Myocyte (in vitro differentiated cells): Measurements from ENCODE around the gene ANKRD23. TPM values are rescaled to one million over a fixed set of nuclear protein-coding genes. Genes with fewer than 3 reads are reported as not detected.

Source experiments
- DNase-seq: peaks from one replicate; pipeline ENCODE4 v3.0.0-alpha.2; 2012; ENCODE audit warnings: low read depth
- total RNA-seq: library from RNA; depleted of rRNA; stranded (reverse); fragments of >200 nt; gene quantifications from 2 replicates; pipeline ENCODE4 v1.2.3, GENCODE V29; 2014

Gene ANKRD23
- total RNA-seq, 1 donor from 2014 or later: 4.3 TPM

DNA sequence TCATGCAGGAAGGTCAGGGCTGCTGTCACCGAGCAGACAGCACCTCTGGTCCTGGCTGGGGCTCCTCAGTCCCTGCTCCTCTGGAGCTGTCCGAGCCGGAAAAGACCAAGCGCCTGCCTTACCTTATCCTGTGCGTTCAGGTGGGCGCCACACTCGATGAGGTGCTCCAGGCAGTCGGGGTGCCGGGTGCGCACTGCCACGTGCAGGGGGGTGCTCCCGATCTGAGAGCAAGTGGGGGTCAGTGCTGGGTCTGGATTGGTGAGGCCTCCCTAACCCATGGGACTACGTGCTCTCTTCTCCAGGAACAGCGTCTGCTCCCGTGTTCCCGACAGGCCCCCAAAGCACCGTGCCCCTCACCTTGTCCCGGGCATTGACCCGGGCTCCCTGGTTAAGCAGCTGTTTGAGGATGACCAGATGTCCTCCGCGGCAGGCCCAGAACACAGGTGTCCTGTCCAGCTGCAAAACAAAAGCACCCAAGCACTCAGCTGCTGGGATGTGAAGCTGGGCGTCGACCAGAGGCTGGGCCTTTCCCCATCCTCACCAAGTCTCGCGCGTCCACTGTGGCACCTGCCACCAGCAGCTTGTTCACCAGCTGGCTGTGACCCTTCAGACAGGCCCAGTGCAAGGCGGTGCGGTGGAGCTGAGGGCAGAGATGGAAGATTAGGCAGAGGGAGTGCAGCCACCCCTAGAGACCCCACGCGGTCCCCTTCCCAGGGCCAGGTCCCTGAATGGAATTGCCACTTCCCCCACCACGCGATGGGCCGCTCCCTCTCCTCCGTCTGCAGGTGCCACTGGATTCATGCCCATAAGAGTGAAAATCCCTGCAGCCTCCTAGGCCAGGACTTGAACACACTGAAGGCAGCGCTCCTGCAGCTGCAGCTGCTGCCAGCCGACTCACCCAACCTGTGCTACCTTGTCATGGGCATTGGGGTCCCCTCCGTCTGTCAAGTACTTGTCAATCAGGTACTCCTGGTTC is 3.7 kb downstream of the ANKRD23 start:
- no peak for DNase-seq

DNA sequence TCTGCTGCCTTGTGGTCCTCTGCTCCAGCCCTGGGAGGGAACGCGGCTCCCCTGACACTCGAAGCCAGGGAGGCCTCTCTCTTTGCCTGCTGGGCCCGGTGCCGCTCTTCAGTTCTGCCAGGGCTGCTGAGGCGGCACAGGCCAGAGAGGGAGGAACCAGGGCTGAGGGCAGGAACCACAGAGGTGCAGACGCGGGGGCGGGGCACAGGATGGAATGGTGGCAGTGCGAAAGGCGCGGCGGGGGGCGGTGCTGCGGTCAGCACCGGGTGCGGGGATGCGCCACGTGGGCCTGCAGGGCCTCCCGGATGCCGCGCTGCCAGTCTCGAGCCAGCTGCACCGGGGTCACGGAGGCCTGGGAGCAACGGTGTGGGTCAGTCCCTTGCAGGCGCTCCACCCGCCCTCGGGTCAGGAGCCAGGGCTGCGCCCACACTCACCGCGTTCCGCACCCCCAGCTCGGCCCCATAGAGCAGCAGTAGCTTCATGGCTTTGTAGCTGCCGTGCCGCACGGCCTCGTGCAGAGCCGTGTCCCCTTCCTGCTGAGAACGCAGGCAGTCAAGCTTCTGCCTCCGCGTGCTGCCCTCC is 4.4 kb downstream of the ANKRD23 start:
- DNase-seq: no peak

DNA sequence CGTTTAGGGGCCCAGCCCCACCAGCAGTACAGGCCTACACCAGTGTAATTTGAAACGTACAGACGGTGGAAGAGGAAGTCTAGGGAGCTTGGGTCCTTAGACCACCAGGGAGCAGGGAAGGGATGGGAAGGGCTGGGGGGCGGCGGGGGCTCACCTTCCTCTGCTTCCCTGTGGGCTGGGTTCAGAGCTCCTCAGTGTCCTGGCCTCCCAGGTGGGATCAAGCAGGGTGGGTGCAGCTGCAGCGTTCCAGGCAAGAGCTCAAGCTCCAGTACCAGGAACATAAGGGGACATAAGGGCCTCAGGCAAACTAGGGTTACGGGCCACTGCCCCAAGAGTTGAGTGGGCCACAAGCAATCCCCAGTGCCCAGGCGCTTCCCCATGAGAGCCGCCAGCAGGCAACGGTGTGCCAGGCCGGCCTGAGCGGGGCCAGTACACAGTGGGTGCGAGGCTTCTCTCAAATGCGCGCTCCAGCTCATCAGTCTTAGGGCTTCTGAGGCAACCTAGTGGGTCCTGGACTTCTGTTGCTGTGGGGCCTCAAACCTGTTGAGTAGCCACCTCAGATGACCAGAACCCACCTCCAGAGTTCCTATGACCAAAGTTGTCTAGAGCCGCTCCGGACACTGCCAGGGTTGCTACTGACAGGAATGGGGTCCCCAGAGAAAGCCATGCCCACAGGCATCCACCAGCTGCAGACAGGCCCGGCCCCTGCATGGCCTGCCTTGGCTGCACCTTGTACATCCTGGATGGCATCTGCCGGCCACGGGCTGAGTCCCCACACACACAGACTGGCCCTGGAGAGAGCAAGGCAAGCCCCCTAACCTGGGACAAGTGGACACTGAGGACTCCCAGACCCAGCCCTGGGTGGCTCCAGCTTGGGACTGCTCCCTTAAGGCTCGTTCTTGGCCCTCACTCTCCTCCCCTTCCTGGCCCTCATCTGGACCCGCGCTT is 5.2 kb downstream of the ANKRD23 start:
- DNase-seq: no peak

DNA sequence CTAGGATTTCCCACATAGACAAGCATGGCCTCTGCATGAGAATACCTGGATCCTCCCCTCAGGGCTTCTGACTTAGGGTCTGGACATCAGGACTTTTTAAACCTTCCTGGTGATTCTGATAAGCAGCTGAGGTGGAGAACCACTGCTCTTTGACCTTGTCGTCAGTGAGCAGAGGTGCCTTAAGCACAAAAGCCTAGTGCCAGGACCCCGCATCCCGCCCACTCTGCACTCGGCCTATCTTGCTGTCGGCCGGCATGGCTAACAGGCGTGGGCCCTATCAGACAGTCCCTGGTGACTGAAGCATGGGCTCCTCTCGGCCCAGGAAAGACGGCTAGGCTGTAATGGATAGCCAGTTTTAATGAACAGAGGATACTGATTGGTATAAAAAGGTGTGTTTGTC is 6.2 kb downstream of the ANKRD23 start:
- no peak for DNase-seq

DNA sequence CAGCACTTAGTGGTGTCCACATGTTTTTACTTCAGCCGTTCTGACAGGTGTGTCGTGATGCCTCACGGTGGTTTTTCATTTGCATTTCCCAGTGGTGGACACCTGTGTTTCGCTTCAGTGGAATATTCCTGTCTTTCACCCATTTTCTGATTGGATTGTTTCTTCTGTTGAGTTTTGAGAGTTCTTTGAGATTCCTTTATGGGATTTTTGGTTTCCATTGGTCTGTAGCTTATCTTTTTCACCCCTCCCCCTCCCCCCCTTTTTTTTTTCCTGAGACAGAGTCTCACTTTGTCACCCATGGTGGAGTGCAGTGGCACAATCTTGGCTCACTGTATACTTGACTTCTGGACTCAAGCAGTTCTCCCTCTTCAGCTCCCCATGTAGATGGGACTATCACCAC is 8.0 kb downstream of the ANKRD23 start:
- DNase-seq: no peak

DNA sequence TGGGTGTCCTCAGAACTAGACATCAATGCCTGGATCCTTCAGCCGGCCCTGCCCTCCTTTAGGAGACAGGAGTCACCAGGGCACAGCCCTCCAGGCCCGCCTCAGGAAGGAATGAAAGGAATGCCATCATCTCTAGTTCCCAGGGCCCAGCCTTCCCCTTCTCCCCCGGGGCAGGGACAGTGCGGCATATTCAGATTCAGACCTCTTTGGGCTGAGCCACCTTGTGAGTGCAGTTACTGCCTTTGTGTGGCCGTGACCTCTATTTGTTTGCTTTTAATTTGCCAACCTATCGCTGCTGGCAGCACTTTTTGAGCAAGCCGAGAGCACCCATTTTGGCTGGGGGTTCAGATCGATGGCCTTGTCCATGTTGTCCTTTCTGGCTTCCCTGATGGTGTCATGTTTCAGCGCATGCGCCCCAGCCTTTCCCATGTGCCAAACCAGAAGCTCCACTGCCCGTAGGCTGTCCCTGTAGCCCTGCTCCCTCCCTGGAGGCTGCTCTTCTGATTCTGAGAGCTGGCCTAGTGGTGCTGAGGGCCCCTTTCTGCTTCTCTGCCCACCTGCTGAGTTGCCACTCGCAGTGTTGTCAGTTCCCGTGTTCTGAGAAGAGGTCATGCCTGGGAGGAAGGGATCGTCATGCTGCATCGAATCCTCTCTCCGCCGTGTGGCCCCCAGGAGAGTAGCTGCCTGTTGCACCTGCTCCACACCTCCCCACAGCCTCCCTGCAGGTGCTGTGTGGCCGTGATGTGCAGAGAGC is 10.9 kb downstream of the ANKRD23 start:
- peak; percentile 87 for DNase-seq

- peak; percentile 39 for DNase-seq
Observed at GRCh38 chr2:96832408-96832753, 11.4 kb downstream of the ANKRD23 start.

DNA sequence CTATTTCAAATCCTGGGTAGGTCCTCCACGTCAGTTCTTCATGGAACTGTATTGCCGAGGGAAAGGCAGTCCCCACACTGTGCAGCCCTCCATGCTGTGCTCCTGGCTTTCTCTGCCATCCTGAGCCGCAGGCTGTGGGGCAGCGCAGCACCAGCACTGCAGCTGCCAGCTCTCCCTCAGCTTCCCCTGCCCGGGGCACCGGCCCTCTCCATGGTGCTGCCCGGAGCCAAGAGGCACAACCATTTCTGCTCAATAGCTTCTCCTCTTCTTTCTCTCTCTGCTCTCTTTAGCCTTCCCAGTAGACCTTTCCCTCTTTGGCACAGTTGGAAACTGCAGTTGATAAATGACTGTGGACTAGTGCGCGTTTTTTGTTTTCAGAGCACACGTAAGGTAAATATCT is 12.1 kb downstream of the ANKRD23 start:
- DNase-seq: peak; percentile 64

- DNase-seq: no peak
Observed at GRCh38 chr2:96830044-96830562, 13.7 kb downstream of the ANKRD23 start.

DNA sequence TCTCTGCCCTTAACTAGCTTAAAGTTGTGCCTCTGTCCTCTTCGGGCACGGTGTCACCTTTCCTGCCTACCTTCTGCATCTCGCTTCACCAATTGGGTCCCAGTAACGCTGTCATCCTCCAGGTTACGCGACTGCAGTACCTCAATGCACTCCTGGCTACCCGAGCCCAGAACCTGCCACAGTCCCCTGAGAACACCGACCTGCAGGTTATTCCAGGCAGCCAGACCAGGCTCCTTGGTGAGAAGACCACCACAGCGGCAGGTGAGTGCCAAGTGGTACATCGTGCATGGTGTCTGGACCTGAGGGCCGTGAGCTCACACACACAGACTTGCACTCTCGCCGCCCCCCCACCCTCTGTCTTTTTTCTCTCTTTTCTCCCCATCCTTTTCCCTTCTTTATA is 14.9 kb downstream of the ANKRD23 start:
- DNase-seq: no peak

DNA sequence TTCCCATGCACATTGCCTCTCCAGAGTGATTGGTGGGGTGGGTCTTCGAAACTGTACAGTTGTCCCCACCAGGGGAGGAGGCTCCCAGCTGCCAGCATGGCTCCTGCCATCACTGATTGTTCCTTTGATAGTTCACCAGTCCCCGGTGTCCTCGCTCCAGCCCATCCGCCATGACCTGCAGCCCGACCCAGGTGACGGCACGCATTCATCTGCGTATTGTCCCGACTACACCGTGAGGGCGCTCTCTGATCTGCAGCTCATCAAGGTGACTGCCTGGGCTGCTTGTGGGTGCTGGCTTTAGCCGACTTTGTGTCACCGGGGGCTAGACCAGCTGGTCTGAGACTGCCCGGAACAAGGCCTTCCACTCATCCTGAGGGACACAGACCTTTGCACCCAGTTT is 15.4 kb downstream of the ANKRD23 start:
- no peak for DNase-seq

DNA sequence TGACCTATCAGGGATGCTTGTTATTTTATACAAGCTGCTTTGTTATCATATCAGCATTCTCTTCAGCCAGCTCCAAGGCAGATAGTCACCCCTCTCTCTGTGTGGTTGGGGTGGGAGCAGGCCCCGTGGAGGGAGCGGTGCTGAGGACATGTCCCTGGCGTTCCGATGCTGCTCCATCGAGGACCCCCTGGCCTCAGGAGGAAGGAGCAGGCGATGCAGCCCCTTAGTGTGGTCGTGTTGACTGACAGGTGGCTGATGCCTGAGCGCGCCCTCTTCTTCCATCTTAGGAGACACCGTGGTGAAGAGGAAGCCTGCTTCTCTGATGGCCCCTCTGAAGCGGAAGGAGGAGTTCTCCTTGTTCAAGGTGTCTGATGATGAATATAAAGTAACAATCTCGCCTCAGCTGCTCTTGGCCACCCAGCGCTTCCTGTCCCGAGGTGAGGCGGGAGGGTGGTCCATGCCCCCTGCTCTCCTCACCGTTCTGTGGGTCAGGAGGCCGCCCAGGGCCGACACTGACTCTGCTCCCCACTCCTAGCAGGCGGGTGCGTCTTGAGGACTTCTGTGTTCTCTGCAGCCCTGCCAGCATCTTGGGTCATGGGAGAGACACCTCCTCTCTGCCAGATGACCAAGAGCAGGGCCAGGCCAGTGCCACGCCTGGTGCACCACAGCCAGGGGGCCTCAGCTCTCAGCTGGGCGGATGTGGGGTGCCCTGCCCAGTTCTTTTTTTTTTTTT is 17.1 kb downstream of the ANKRD23 start:
- DNase-seq: no peak

- DNase-seq: no peak
Observed at GRCh38 chr2:96825057-96825456, 18.8 kb downstream of the ANKRD23 start.

DNA sequence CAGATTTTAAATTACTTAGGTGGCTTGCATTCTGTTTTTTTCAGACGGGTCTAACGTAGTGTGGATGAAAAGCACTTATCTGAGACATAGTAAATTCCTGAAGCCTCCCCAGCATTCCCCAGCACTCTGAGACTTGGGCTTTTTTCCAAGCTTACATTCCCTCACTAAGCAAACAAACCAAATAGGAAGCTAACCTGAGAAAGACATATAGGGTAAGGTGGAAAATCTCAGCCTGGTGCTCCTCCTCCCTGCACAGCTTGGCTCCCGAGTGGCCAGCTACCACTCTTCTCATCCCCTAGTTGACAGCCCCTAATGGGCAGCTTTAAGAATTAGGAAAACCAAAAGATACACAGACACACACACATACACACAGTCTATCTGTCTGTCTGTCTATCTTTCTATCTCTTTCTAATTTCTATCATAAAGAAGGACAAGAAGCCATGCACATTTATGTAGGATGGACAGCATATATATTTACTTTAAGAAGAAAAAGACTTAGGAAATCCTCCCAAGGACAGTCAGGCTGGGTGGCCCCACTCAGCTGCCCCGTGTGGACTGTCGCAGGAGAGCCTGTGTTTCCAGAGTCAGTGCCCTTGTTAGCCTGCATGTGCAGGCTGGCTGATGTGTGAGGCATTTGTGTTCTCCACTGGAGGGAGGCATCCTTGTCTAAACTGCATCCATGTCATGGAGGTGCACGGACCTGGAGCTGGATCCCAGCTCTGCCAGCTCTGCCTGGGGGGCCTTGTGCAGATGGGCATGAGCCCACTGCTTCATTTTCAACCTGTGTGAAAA is 19.5 kb downstream of the ANKRD23 start:
- DNase-seq: no peak

GRCh38 chr2:96823198-96823597 is 20.6 kb downstream of the ANKRD23 start:
- DNase-seq: no peak

- DNase-seq: peak; percentile 26
Observed at GRCh38 chr2:96822786-96823185, 21.0 kb downstream of the ANKRD23 start.

- DNase-seq: no peak
Observed at GRCh38 chr2:96821113-96821675, 22.6 kb downstream of the ANKRD23 start.

- no peak for DNase-seq
Observed at GRCh38 chr2:96819876-96820511, 23.8 kb downstream of the ANKRD23 start.
